ENCODE results near the gene RASL11B. TPM values are rescaled to one million over a fixed set of nuclear protein-coding genes. Genes with fewer than 3 reads are reported as not detected.

Gene RASL11B
- total RNA-seq, 2 experiments from 2014 or later: 0.25 to 0.33 TPM

DNA sequence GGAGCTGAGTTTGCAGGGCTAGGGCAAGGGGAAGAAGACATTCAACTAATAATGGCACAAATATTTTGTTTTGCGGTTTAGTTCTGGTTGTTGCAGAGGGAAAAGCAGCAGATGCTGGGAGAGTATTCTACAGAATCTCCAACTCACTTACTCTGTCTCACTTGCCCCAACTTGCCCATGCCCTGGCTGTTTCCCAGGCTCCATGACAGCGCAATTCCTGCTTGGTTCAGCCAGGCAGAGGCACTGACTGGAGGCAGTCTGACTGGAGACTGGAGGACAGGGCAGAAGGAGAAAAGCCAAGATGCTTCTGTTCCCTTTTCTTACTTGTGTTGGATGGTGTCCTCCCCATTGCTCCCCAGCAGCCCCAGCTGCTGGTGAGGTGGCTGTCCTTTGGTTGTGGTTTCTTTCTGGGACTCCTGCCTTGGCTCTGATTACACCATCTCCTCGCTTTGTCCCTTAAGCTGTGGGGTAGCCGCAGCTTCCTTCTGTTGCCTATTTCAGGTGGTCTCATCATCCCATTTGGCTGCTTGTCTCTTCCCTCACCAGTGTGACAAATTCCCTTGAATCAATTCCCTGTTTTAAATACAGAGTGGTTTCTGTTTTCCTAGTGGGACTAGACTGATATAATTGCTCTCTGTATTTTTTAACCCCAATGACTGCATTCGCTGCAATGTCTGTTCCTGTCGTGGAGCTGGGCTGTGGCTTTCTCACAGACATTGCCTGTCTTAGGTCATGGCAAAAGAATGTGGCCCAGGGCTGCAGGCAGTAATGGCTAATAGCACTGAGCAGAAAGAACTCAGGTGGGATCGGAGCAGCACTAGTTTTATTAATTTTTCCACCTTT is 24.2 kb upstream of the RASL11B start:
- DNase-seq: no peak
- no peaks in the 10 kb centered on the region for H3K4me1 Mint-ChIP-seq
- ChIA-PET POLR2A (no interaction called here), CTCF (no interaction called here)
- no peak overlapping the region for H3K4me3 Mint-ChIP-seq
- no peak overlapping the region for H3K27ac Mint-ChIP-seq
- no peaks in the 10 kb centered on the region for H3K9me3 Mint-ChIP-seq
- H3K36me3 Mint-ChIP-seq (ENCODE audit: low read depth): no peaks in the 10 kb centered on the region
- H3K27me3 Mint-ChIP-seq: peaks cover 4% of the 10 kb centered on the region

- Mint-ChIP-seq H3K4me3 (no peak overlapping the region), H3K27ac (no peak overlapping the region), H3K9me3 (no peaks in the 10 kb centered on the region), H3K4me1 (peaks cover 2% of the 10 kb centered on the region), H3K36me3 (ENCODE audit: low read depth) (no peaks in the 10 kb centered on the region), H3K27me3 (peaks cover 4% of the 10 kb centered on the region)
- ChIA-PET CTCF (no interaction called here), POLR2A (no interaction called here)
- DNase-seq: no peak
Observed at GRCh38 chr4:52838729-52839586, 23.2 kb upstream of the RASL11B start.

DNA sequence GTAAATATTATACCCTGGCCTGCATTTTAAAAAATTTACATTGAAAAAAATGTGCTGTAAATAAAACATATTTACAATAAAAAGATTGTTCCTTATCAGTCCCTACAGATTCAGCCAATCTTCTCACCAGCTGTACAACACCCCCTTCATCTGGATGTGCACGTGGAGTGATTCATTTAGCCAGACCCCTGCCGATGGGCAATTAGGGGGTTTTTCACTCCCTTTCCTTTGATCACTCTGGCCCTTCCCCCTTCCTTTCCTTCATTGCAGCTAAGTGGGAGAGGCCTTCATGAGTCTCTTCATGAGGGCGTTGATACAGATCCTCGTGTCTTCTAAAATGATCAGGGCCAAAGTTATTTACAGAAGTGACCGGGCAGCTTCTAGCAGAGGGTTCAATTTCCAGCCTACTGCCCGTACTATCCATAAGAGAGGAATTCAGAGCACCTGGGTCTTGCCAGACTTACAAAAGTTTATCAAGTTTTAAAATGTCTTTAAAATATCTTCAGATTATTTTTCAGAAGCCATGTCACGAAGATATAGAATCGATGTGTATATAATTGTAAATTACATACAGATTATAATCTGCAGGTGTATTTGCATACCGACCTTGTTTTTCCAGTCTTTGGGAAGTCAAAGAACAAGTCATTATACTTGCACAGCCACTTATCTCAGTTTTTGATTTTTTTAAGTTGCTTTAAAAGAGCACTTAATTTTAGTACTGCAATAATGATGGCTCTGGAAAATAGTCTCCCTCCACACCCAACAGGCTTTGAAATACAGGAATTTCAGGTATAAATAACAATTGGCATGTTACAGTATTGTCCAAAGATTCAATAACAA is 21.4 kb upstream of the RASL11B start:
- H3K27me3 Mint-ChIP-seq: peaks cover 4% of the 10 kb centered on the region
- ChIA-PET CTCF (no interaction called here), POLR2A (no interaction called here)
- H3K4me3 Mint-ChIP-seq: no peak overlapping the region
- no peaks in the 10 kb centered on the region for H3K9me3 Mint-ChIP-seq
- no peak for DNase-seq
- peaks cover 2% of the 10 kb centered on the region for H3K4me1 Mint-ChIP-seq
- no peaks in the 10 kb centered on the region for H3K36me3 Mint-ChIP-seq (ENCODE audit: low read depth)
- no peak overlapping the region for H3K27ac Mint-ChIP-seq

DNA sequence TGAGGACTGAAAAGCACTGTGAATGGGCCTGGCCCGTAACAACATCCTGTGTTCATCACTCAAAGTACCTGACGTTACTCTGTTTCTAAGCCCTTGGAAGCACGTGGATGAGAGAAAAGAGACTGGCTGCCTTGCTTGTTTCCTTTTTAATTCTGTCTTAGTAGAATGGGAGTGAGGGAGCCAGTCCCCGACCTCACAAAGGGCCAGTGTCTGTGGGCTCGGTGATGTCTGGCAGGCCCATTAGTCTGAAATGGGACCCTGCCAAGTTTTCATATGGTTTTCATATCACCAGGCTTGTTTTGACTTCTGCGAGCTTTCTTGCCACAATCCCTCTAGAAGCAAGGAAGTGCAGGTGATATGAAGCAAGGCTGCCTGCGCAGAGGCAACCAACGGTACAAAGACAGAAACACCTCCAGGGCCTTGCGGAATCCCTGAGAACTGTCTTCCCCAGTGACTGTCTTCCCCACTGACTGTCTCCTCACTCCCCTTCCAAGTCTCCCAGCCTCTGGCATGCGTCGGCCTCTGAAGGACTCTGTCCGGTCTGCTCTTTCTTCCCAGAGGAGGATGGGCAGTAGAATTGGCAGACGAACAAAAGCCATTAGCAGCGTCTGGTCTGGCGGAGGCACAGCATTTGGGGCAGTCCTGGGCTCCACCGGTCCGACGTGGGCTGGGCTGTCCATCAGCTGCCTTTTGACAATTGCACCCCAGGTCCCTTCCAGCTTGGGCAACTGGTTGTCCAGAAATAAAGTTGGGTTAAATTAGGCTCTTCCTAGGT is 20.2 kb upstream of the RASL11B start:
- H3K4me3 Mint-ChIP-seq: no peak overlapping the region
- no peaks in the 10 kb centered on the region for H3K36me3 Mint-ChIP-seq (ENCODE audit: low read depth)
- POLR2A ChIA-PET: no interaction called here
- CTCF ChIA-PET: no interaction called here
- peaks cover 2% of the 10 kb centered on the region for H3K4me1 Mint-ChIP-seq
- no peaks in the 10 kb centered on the region for H3K9me3 Mint-ChIP-seq
- H3K27ac Mint-ChIP-seq: no peak overlapping the region
- peaks cover 4% of the 10 kb centered on the region for H3K27me3 Mint-ChIP-seq
- no peak for DNase-seq

GRCh38 chr4:52842792-52843191 is 19.3 kb upstream of the RASL11B start:
- no peak for DNase-seq
- no peak overlapping the region for H3K4me3 Mint-ChIP-seq
- peaks cover 2% of the 10 kb centered on the region for H3K4me1 Mint-ChIP-seq
- ChIA-PET POLR2A (no interaction called here), CTCF (no interaction called here)
- no peaks in the 10 kb centered on the region for H3K36me3 Mint-ChIP-seq (ENCODE audit: low read depth)
- H3K9me3 Mint-ChIP-seq: no peaks in the 10 kb centered on the region
- peaks cover 4% of the 10 kb centered on the region for H3K27me3 Mint-ChIP-seq
- no peak overlapping the region for H3K27ac Mint-ChIP-seq

DNA sequence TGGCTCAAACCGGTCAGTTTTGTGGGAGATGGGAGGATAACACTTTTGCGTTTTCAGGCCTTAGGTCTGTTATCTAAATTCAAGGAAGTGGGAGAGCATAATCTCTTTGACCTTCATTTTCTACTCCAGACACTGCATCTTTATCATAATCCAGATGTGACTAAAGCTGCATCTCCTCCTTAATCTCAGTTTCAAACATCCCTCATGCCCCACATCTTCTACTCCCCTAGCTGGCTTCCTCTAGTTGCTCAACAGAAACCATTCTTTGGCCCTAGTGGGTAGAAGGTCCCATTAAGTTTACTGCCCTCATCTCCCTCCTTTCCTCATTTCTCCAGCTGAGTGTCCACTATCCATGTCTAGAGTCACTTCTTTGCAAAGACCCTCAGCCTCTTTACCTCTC is 18.8 kb upstream of the RASL11B start:
- CTCF ChIA-PET: no interaction called here
- H3K36me3 Mint-ChIP-seq (ENCODE audit: low read depth): no peaks in the 10 kb centered on the region
- H3K27me3 Mint-ChIP-seq: peaks cover 4% of the 10 kb centered on the region
- H3K4me3 Mint-ChIP-seq: no peak overlapping the region
- no peaks in the 10 kb centered on the region for H3K9me3 Mint-ChIP-seq
- DNase-seq: no peak
- POLR2A ChIA-PET: no interaction called here
- H3K4me1 Mint-ChIP-seq: peaks cover 4% of the 10 kb centered on the region
- H3K27ac Mint-ChIP-seq: no peak overlapping the region

GRCh38 chr4:52843958-52844357 is 18.2 kb upstream of the RASL11B start:
- H3K4me3 Mint-ChIP-seq: no peak overlapping the region
- POLR2A ChIA-PET: no interaction called here
- no peaks in the 10 kb centered on the region for H3K9me3 Mint-ChIP-seq
- no peak for DNase-seq
- no peaks in the 10 kb centered on the region for H3K36me3 Mint-ChIP-seq (ENCODE audit: low read depth)
- CTCF ChIA-PET: no interaction called here
- peaks cover 4% of the 10 kb centered on the region for H3K4me1 Mint-ChIP-seq
- no peak overlapping the region for H3K27ac Mint-ChIP-seq
- peaks cover 4% of the 10 kb centered on the region for H3K27me3 Mint-ChIP-seq

GRCh38 chr4:52844596-52844995 is 17.5 kb upstream of the RASL11B start:
- no peaks in the 10 kb centered on the region for H3K27me3 Mint-ChIP-seq
- no peaks in the 10 kb centered on the region for H3K9me3 Mint-ChIP-seq
- H3K27ac Mint-ChIP-seq: no peak overlapping the region
- H3K4me1 Mint-ChIP-seq: peaks cover 4% of the 10 kb centered on the region
- no peak for DNase-seq
- no peak overlapping the region for H3K4me3 Mint-ChIP-seq
- no peaks in the 10 kb centered on the region for H3K36me3 Mint-ChIP-seq (ENCODE audit: low read depth)
- ChIA-PET POLR2A (no interaction called here), CTCF (no interaction called here)

DNA sequence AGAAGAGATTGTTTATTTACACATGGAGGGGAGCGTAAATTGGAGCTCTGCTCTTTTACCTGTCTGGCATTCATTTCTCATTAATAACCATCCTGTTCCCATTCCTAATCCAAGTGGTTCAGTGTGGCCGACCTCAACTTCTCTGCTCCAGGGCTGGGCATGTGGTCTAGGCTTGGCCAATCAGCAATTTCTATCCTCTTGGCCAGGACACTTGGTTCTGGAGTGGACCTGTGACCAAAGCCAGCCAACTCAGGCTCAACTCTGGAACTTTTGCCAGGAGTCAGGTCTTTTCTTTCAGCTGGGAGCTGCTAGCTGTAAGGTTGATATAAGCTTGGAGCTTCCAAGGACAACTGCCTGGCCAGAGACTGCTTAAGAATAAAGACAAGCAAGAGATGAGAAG is 15.6 kb upstream of the RASL11B start:
- POLR2A ChIA-PET: no interaction called here
- Mint-ChIP-seq H3K27me3 (no peaks in the 10 kb centered on the region), H3K4me1 (peaks cover 4% of the 10 kb centered on the region), H3K27ac (no peak overlapping the region), H3K9me3 (no peaks in the 10 kb centered on the region), H3K36me3 (ENCODE audit: low read depth) (no peaks in the 10 kb centered on the region), H3K4me3 (no peak overlapping the region)
- CTCF ChIA-PET: interaction anchor here (0.6 kb wide), 1 partner anchor 470 kb away, joined by 3 read pairs; no protein-coding TSS in a partner anchor
- no peak for DNase-seq

GRCh38 chr4:52848254-52848653 is 13.9 kb upstream of the RASL11B start:
- CTCF ChIA-PET: no interaction called here
- POLR2A ChIA-PET: no interaction called here
- no peak overlapping the region for H3K27ac Mint-ChIP-seq
- no peaks in the 10 kb centered on the region for H3K27me3 Mint-ChIP-seq
- H3K9me3 Mint-ChIP-seq: no peaks in the 10 kb centered on the region
- DNase-seq: no peak
- no peaks in the 10 kb centered on the region for H3K36me3 Mint-ChIP-seq (ENCODE audit: low read depth)
- H3K4me3 Mint-ChIP-seq: no peak overlapping the region
- H3K4me1 Mint-ChIP-seq: peaks cover 4% of the 10 kb centered on the region

GRCh38 chr4:52850406-52851124 is 11.6 kb upstream of the RASL11B start:
- no peaks in the 10 kb centered on the region for H3K9me3 Mint-ChIP-seq
- no peak overlapping the region for H3K4me3 Mint-ChIP-seq
- no peak overlapping the region for H3K27ac Mint-ChIP-seq
- CTCF ChIA-PET: no interaction called here
- H3K36me3 Mint-ChIP-seq (ENCODE audit: low read depth): no peaks in the 10 kb centered on the region
- no peaks in the 10 kb centered on the region for H3K27me3 Mint-ChIP-seq
- POLR2A ChIA-PET: no interaction called here
- peaks cover 1% of the 10 kb centered on the region for H3K4me1 Mint-ChIP-seq
- DNase-seq: no peak

- ChIA-PET POLR2A (no interaction called here), CTCF (no interaction called here)
- no peak overlapping the region for H3K4me3 Mint-ChIP-seq
- no peak for DNase-seq
- H3K4me1 Mint-ChIP-seq: peaks cover 12% of the 10 kb centered on the region
- H3K9me3 Mint-ChIP-seq: no peaks in the 10 kb centered on the region
- H3K36me3 Mint-ChIP-seq (ENCODE audit: low read depth): no peaks in the 10 kb centered on the region
- no peaks in the 10 kb centered on the region for H3K27me3 Mint-ChIP-seq
- no peak overlapping the region for H3K27ac Mint-ChIP-seq
Observed at GRCh38 chr4:52852041-52852440, 10.1 kb upstream of the RASL11B start.

Data from activated CD4-positive, alpha-beta memory T cell treated with anti-CD3 and anti-CD28 coated beads, Interleukin-2, amount 10 ng/mL, durations not matched to agents 7 days and 5 days (primary cell).